OCI-LY7 (cell line): ENCODE measurements around the gene TACR1. TPM values are rescaled to one million over a fixed set of nuclear protein-coding genes. Genes with fewer than 3 reads are reported as not detected.
"Not testable (repeated sequence)": the region's sequence is repeated elsewhere in the genome, so short reads cannot be mapped to it uniquely, and the experiment has no call there.

Experiments
- BruUV-seq: library from RNA; stranded (reverse); fragments of 400-500 nt; replicated peaks from 2 replicates; lab custom pipeline; 2021; lab: Mats Ljungman, UMichigan
- CTCF ChIA-PET: fragments of 300-600 bp; sonication (Branson Sonifier 250); formaldehyde crosslinking; loops from one replicate; lab custom pipeline; 2022; ENCODE audit warnings: antibody characterized with exemption; ENCODE audit not compliant: unreplicated experiment; lab: Charles Lee
- POLR2A ChIA-PET: fragments of 300-600 bp; sonication (Branson Sonifier 250); formaldehyde crosslinking; loops from one replicate; lab custom pipeline; 2022; ENCODE audit warnings: antibody characterized with exemption; lab: Charles Lee
- DNase-seq: peaks from one replicate; pipeline ENCODE4 v3.0.0-alpha.2; 2015; ENCODE audit warnings: low spot score
- H2AFZ ChIP-seq: fragments of 200-600 bp; sonication (generic), shearing (Covaris generic); 2 replicates; pipeline ENCODE4 v1.6.1; 2014; ENCODE audit warnings: mild to moderate bottlenecking, antibody characterized with exemption, low read length, moderate library complexity
- H3K27ac ChIP-seq: fragments of 200-600 bp; sonication (generic); 2 replicates; pipeline ENCODE4 v1.5.1; 2014; ENCODE audit warnings: mixed run types, low read depth, mild to moderate bottlenecking, moderate library complexity, low read length, inconsistent platforms; ENCODE audit not compliant: poor library complexity, severe bottlenecking
- H3K36me3 ChIP-seq: fragments of 200-600 bp; sonication (generic); 2 replicates; pipeline ENCODE4 v1.6.1; 2014; ENCODE audit warnings: mild to moderate bottlenecking, antibody characterized with exemption, low read length, moderate library complexity, mixed read lengths; ENCODE audit not compliant: insufficient read depth
- H3K4me1 ChIP-seq: fragments of 200-600 bp; sonication (generic); 2 replicates; pipeline ENCODE4 v1.5.1; 2014; ENCODE audit warnings: mild to moderate bottlenecking, low read length; ENCODE audit not compliant: insufficient read depth, poor library complexity, severe bottlenecking
- H3K4me2 ChIP-seq: fragments of 200-600 bp; sonication (generic); 2 replicates; pipeline ENCODE4 v1.6.1; 2014; ENCODE audit warnings: mild to moderate bottlenecking, low read length
- H3K4me3 ChIP-seq: fragments of 200-600 bp; sonication (generic); 2 replicates; pipeline ENCODE4 v1.5.1; 2014; ENCODE audit warnings: mild to moderate bottlenecking, low read depth, low read length; ENCODE audit not compliant: poor library complexity, severe bottlenecking
- H3K79me2 ChIP-seq: fragments of 200-600 bp; sonication (generic); 2 replicates; pipeline ENCODE4 v1.6.1; 2016; ENCODE audit warnings: low read depth, mild to moderate bottlenecking, low read length, moderate library complexity, mixed read lengths; ENCODE audit not compliant: insufficient read depth
- H3K9me2 ChIP-seq: fragments of 200-600 bp; sonication (generic); 2 replicates; pipeline ENCODE4 v1.6.1; 2016; ENCODE audit warnings: mild to moderate bottlenecking, low read length, mixed read lengths; ENCODE audit not compliant: insufficient read depth
- H3K9me3 ChIP-seq: fragments of 200-600 bp; sonication (generic); 2 replicates; pipeline ENCODE4 v1.6.1; 2014; ENCODE audit warnings: mild to moderate bottlenecking, mixed run types, low read length, mixed read lengths
- H4K20me1 ChIP-seq: fragments of 200-600 bp; sonication (generic); 2 replicates; pipeline ENCODE4 v1.6.1; 2014; ENCODE audit warnings: mild to moderate bottlenecking, antibody characterized with exemption, low read length, moderate library complexity, mixed read lengths; ENCODE audit not compliant: insufficient read depth
- EZH2phosphoT487 ChIP-seq: fragments of 200-600 bp; sonication (generic); IDR thresholded peaks from 2 replicates; pipeline ENCODE4 v1.6.1; 2018; ENCODE audit warnings: low read depth, borderline replicate concordance, mild to moderate bottlenecking, mixed run types, antibody characterized with exemption, low read length, moderate library complexity, mixed read lengths
- intact Hi-C: fragments of 100-400 bp; cut with micrococcal nuclease; formaldehyde crosslinking; loops from one replicate; pipeline ENCODE4 v1.10.0; 2022; ENCODE audit not compliant: unreplicated experiment
- total RNA-seq, 2 experiments: library from RNA; depleted of rRNA in 1 of 2; stranded (reverse); fragments of >200 nt in 1 of 2; shearing (Covaris generic) in 1 of 2; gene quantifications; 2 replicates each; pipeline ENCODE4 v1.2.3, GENCODE V29; 2014 to 2022
- TF ChIP-seq, protein P1 (sequence below): fragments of 200-600 bp; sonication (generic); conservative IDR thresholded peaks from 2 replicates; pipeline ENCODE4 v1.5.1; 2014; ENCODE audit warnings: mild to moderate bottlenecking, antibody characterized with exemption, low read length, moderate library complexity, mixed read lengths

The TACR1 gene
- total RNA-seq, 2 experiments from 2014 or later = not detected

DNA sequence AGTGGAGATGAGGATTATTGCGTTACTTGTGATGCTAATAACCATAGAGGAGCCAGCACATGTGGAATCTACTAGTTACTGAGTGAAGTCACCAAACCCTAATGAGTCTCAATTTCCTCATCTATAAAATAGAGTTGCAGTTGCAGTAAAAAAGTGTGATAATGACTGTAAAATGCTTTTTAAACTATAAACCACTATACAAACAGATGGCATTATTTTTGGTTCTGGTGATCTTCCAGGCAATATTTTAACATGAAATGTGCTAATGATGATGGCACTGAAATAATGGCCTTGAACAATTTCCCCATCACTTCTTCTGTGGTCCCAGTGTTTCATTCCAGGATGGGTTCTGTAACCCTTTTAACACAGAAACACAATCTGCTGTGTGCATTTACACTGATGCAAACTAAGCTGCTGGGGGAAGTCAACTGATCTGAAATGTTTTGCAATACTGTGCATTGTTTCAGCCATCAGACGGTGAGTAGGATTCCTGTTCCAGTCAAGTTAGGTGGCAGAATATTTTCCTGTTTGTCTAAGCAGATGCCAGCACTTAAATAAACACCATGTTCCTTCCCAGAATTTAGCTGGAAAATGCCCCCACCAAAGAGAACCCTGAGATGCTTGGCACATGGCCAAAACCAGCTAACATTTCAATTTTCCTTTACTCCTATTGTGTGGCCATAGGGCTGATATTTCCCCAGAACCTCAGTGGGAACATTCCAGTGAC, 52.6 kb downstream of the TACR1 start:
- Histone ChIP-seq H2AFZ (no peak overlapping the region), H4K20me1 (no peaks in the 10 kb centered on the region), H3K4me3 (no peak overlapping the region), H3K36me3 (no peaks in the 10 kb centered on the region), H3K4me2 (no peak overlapping the region), H3K79me2 (no peaks in the 10 kb centered on the region), H3K9me2 (no peaks in the 10 kb centered on the region), H3K4me1 (no peaks in the 10 kb centered on the region), H3K9me3 (no peaks in the 10 kb centered on the region), H3K27ac (no peak overlapping the region)
- TF ChIP-seq, protein P1, sequence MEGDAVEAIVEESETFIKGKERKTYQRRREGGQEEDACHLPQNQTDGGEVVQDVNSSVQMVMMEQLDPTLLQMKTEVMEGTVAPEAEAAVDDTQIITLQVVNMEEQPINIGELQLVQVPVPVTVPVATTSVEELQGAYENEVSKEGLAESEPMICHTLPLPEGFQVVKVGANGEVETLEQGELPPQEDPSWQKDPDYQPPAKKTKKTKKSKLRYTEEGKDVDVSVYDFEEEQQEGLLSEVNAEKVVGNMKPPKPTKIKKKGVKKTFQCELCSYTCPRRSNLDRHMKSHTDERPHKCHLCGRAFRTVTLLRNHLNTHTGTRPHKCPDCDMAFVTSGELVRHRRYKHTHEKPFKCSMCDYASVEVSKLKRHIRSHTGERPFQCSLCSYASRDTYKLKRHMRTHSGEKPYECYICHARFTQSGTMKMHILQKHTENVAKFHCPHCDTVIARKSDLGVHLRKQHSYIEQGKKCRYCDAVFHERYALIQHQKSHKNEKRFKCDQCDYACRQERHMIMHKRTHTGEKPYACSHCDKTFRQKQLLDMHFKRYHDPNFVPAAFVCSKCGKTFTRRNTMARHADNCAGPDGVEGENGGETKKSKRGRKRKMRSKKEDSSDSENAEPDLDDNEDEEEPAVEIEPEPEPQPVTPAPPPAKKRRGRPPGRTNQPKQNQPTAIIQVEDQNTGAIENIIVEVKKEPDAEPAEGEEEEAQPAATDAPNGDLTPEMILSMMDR = no peak
- no peak for TF ChIP-seq EZH2phosphoT487
- BruUV-seq = no TSS peak
- ChIA-PET CTCF (no interaction called here), POLR2A (interaction anchor here (0.9 kb wide), 1 partner anchor 20 kb away, joined by 3 read pairs; no protein-coding TSS in a partner anchor)
- DNase-seq = no peak
- intact Hi-C loops = no loop called here

DNA sequence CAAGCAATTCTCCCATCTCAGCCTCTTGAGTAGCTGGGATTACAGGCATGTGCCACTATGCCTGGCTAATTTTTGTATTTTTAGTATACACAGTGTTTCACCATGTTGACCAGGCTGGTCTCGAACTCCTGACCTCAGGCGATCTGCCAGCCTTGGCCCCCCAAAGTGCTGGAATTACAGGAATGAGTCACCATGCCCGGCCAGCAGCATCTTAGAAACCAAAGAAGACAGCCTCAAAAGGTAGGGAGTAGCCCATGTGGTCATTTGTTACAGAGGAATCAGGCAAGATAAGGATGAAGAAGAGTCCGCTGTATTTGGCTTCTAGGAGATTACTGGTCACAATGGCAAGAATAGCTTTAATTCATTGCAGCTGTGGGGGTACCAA, 53.1 kb downstream of the TACR1 start:
- CTCF ChIA-PET = not testable (repeated sequence)

DNA sequence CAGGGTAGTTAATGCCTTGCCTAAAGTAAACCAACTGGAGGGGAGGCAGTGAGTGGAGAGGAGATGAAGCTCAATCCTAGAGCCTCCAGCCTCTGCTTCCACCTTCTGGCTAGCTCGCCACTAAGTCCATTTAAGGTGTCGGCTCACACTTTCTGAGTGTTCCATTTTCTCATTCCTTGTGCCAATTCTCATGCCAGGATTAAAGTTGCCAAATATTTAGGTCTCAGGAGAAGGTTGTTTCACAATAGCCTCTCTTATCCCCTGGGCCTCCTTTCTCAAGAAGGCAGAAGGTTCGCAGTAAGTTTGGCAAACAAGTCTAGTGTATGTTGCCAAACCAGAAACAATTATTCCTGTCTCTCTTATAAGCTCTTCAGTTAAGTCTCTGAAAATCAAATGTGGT, 57.2 kb downstream of the TACR1 start:
- ChIA-PET POLR2A (no interaction called here), CTCF (no interaction called here)
- no peak for DNase-seq
- no peaks in the 10 kb centered on the region for H3K79me2 ChIP-seq
- H3K9me2 ChIP-seq = no peaks in the 10 kb centered on the region
- no peak overlapping the region for H2AFZ ChIP-seq
- H3K36me3 ChIP-seq = no peaks in the 10 kb centered on the region
- no peaks in the 10 kb centered on the region for H3K4me1 ChIP-seq
- H4K20me1 ChIP-seq = no peaks in the 10 kb centered on the region
- H3K27ac ChIP-seq = no peak overlapping the region
- no peaks in the 10 kb centered on the region for H3K9me3 ChIP-seq
- intact Hi-C loops = no loop called here
- H3K4me3 ChIP-seq = no peak overlapping the region
- TF ChIP-seq EZH2phosphoT487 = no peak
- TF ChIP-seq, protein P1 = no peak
- BruUV-seq = no TSS peak
- H3K4me2 ChIP-seq = no peak overlapping the region

More for the DNA sequence above, 53.1 kb downstream of the TACR1 start:
- H3K9me3 ChIP-seq, H3K79me2 ChIP-seq, intact Hi-C loops, BruUV-seq, H3K4me3 ChIP-seq, H3K4me1 ChIP-seq, H3K27ac ChIP-seq, DNase-seq, H3K4me2 ChIP-seq, H2AFZ ChIP-seq, H3K36me3 ChIP-seq, H4K20me1 ChIP-seq, H3K9me2 ChIP-seq: not testable (repeated sequence)
- POLR2A ChIA-PET = interaction anchor here (0.9 kb wide), 1 partner anchor 21 kb away, joined by 3 read pairs; no protein-coding TSS in a partner anchor
